ENCODE results near the gene SPCS1. TPM values are rescaled to one million over a fixed set of nuclear protein-coding genes. Genes with fewer than 3 reads are reported as not detected.

The SPCS1 gene
- total RNA-seq, 1 experiment from 2014 or later: 93.2 TPM

DNA sequence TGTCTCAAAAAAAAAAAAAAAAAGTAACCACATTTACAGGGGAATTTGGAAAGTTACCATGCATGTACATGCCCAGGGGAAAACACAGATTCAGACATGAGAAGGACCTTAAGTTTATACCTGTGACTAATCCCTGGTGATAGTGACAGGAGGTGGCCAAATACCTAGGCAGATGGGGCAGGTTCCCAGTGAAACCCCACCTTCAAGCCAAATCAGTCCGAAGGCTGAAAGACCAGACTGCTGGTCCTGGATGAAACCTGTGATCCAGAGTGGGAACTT is 15.8 kb downstream of the SPCS1 start:
- TF ChIP-seq TCF7L2 (IDR thresholded peaks at IDR 0.05; ENCODE audit: low read depth, low read length): no peak
- TF ChIP-seq, protein P1, sequence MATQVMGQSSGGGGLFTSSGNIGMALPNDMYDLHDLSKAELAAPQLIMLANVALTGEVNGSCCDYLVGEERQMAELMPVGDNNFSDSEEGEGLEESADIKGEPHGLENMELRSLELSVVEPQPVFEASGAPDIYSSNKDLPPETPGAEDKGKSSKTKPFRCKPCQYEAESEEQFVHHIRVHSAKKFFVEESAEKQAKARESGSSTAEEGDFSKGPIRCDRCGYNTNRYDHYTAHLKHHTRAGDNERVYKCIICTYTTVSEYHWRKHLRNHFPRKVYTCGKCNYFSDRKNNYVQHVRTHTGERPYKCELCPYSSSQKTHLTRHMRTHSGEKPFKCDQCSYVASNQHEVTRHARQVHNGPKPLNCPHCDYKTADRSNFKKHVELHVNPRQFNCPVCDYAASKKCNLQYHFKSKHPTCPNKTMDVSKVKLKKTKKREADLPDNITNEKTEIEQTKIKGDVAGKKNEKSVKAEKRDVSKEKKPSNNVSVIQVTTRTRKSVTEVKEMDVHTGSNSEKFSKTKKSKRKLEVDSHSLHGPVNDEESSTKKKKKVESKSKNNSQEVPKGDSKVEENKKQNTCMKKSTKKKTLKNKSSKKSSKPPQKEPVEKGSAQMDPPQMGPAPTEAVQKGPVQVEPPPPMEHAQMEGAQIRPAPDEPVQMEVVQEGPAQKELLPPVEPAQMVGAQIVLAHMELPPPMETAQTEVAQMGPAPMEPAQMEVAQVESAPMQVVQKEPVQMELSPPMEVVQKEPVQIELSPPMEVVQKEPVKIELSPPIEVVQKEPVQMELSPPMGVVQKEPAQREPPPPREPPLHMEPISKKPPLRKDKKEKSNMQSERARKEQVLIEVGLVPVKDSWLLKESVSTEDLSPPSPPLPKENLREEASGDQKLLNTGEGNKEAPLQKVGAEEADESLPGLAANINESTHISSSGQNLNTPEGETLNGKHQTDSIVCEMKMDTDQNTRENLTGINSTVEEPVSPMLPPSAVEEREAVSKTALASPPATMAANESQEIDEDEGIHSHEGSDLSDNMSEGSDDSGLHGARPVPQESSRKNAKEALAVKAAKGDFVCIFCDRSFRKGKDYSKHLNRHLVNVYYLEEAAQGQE (IDR thresholded peaks at IDR 0.05; ENCODE audit: insufficient read depth in 1 of 2, low read depth in 2 of 2, low read length in 1 of 2): no peak
- H3K9me3 ChIP-seq (ENCODE audit: control insufficient read depth, insufficient read depth, low read depth, low read length): no peaks in the 10 kb centered on the region
- no peak overlapping the region for H3K27ac ChIP-seq (ENCODE audit: low read length)
- CTCF ChIA-PET: no interaction called here
- intact Hi-C loops (cut with micrococcal nuclease; ENCODE audit: unreplicated experiment): no loop called here
- no peaks in the 10 kb centered on the region for H3K4me1 ChIP-seq (ENCODE audit: control insufficient read depth, insufficient read depth, low read length)
- no peak for DNase-seq (ENCODE audit: low read depth, low spot score)
- H3K4me3 ChIP-seq (ENCODE audit: low read depth in 2 of 2, low read length in 2 of 2): no peak overlapping the region
- no TSS peak for BruUV-seq (replicated peaks)
- in situ Hi-C loops (cut with HindIII; ENCODE audit: low pct_unique_long_range_greater_than_20kb, low sequenced_read_pairs): no loop called here
- no peaks in the 10 kb centered on the region for H3K27me3 ChIP-seq (ENCODE audit: control insufficient read depth, insufficient read depth, low read length)
- POLR2A ChIA-PET: no interaction called here
- no peak for ATAC-seq
- H3K36me3 ChIP-seq (ENCODE audit: control insufficient read depth, insufficient read depth, low read length): no peaks in the 10 kb centered on the region

DNA sequence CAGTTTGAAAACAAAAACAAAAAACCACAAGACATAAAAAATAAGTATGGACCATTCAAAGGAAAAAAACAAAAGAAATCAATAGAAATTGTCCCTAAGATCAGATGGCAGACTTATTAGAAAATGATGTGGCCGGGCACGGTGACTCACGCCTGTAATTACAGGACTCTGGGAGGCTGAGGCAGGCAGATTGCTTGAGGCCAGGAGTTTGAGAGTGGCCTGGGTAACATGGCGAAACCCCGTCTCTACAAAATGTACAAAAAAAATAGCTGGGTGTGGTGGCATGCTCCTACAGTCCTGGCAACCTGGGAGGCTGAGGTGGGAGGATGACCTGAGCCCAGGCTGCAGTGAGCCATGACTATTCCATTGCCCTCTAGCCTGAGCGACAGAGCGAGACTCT is 16.6 kb downstream of the SPCS1 start:
- ChIA-PET CTCF (no interaction called here), POLR2A (no interaction called here)
- Histone ChIP-seq H3K4me1 (ENCODE audit: control insufficient read depth, insufficient read depth, low read length) (no peaks in the 10 kb centered on the region), H3K9me3 (ENCODE audit: control insufficient read depth, insufficient read depth, low read depth, low read length) (no peaks in the 10 kb centered on the region), H3K27me3 (ENCODE audit: control insufficient read depth, insufficient read depth, low read length) (no peaks in the 10 kb centered on the region), H3K4me3 (ENCODE audit: low read depth in 2 of 2, low read length in 2 of 2) (no peak overlapping the region), H3K27ac (ENCODE audit: low read length) (no peak overlapping the region), H3K36me3 (ENCODE audit: control insufficient read depth, insufficient read depth, low read length) (no peaks in the 10 kb centered on the region)
- TF ChIP-seq SIN3A (IDR thresholded peaks at IDR 0.05; ENCODE audit: borderline replicate concordance, insufficient read depth, low read depth, low read length): no peak
- intact Hi-C loops (cut with micrococcal nuclease; ENCODE audit: unreplicated experiment): no loop called here
- in situ Hi-C loops (cut with HindIII; ENCODE audit: low pct_unique_long_range_greater_than_20kb, low sequenced_read_pairs): no loop called here
- DNase-seq (ENCODE audit: low read depth, low spot score): no peak
- no peak for ATAC-seq
- no TSS peak for BruUV-seq (replicated peaks)

DNA sequence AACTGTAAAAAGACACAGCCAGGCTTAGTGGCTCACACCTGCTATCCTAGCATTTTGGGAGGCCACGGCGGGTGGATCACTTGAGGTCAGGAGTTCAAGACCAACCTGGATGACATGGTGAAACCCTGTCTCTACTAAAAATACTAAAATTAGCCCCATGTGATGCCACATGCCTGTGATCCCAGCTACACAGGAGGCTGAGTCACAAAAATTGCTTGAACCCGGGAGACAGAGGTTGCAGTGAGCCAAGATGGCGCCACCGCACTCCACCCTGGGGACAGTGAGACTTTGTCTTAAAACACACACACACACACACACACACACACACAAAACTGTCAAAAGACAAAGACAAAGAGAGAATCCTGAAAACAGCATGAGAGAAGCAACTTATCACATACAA is 18.0 kb downstream of the SPCS1 start:
- Histone ChIP-seq H3K36me3 (ENCODE audit: control insufficient read depth, insufficient read depth, low read length) (no peaks in the 10 kb centered on the region), H3K9me3 (ENCODE audit: control insufficient read depth, insufficient read depth, low read depth, low read length) (no peaks in the 10 kb centered on the region), H3K4me3 (ENCODE audit: low read depth in 2 of 2, low read length in 2 of 2) (no peak overlapping the region), H3K27me3 (ENCODE audit: control insufficient read depth, insufficient read depth, low read length) (no peaks in the 10 kb centered on the region), H3K27ac (ENCODE audit: low read length) (no peak overlapping the region), H3K4me1 (ENCODE audit: control insufficient read depth, insufficient read depth, low read length) (no peaks in the 10 kb centered on the region)
- POLR2A ChIA-PET: no interaction called here
- intact Hi-C loops (cut with micrococcal nuclease; ENCODE audit: unreplicated experiment): no loop called here
- no peak for ATAC-seq
- no peak for DNase-seq (ENCODE audit: low read depth, low spot score)
- CTCF ChIA-PET: no interaction called here
- in situ Hi-C loops (cut with HindIII; ENCODE audit: low pct_unique_long_range_greater_than_20kb, low sequenced_read_pairs): no loop called here
- TF ChIP-seq TCF7L2 (IDR thresholded peaks at IDR 0.05; ENCODE audit: low read depth, low read length) (no peak), SIN3A (IDR thresholded peaks at IDR 0.05; ENCODE audit: borderline replicate concordance, insufficient read depth, low read depth, low read length) (no peak), POLR2AphosphoS5 (IDR thresholded peaks at IDR 0.05; ENCODE audit: low read depth, low read length) (no peak)
- TF ChIP-seq, protein P2, sequence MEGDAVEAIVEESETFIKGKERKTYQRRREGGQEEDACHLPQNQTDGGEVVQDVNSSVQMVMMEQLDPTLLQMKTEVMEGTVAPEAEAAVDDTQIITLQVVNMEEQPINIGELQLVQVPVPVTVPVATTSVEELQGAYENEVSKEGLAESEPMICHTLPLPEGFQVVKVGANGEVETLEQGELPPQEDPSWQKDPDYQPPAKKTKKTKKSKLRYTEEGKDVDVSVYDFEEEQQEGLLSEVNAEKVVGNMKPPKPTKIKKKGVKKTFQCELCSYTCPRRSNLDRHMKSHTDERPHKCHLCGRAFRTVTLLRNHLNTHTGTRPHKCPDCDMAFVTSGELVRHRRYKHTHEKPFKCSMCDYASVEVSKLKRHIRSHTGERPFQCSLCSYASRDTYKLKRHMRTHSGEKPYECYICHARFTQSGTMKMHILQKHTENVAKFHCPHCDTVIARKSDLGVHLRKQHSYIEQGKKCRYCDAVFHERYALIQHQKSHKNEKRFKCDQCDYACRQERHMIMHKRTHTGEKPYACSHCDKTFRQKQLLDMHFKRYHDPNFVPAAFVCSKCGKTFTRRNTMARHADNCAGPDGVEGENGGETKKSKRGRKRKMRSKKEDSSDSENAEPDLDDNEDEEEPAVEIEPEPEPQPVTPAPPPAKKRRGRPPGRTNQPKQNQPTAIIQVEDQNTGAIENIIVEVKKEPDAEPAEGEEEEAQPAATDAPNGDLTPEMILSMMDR (IDR thresholded peaks at IDR 0.05): no peak
- TF ChIP-seq, protein P1 (IDR thresholded peaks at IDR 0.05; ENCODE audit: insufficient read depth in 1 of 2, low read depth in 2 of 2, low read length in 1 of 2): no peak
- BruUV-seq (replicated peaks): no TSS peak
